ACC112 (cell line): ENCODE measurements around the gene THRB.

Experiments used
- H2AFZ ChIP-seq: fragments of 200-600 bp; sonication (generic); one replicate; pipeline ENCODE4 v1.6.0; 2017; ENCODE audit warnings: antibody characterized with exemption, low read length; ENCODE audit not compliant: unreplicated experiment
- H3K27ac ChIP-seq: fragments of 200-600 bp; sonication (generic); 2 replicates; pipeline ENCODE4 v1.5.1; 2014; ENCODE audit warnings: low read depth, mild to moderate bottlenecking, antibody characterized with exemption, low read length, moderate library complexity
- H3K27me3 ChIP-seq: fragments of 200-600 bp; sonication (generic); 2 replicates; pipeline ENCODE4 v1.6.1; 2014; ENCODE audit warnings: mild to moderate bottlenecking, antibody characterized with exemption, low read length, moderate library complexity, mixed read lengths; ENCODE audit not compliant: insufficient read depth
- H3K36me3 ChIP-seq: fragments of 200-600 bp; sonication (generic); 2 replicates; pipeline ENCODE4 v1.6.1; 2016; ENCODE audit warnings: mild to moderate bottlenecking, antibody characterized with exemption, low read length, moderate library complexity, mixed read lengths; ENCODE audit not compliant: insufficient read depth
- H3K4me1 ChIP-seq: fragments of 200-600 bp; sonication (generic); one replicate; pipeline ENCODE4 v1.6.1; 2016; ENCODE audit warnings: low read length, mixed read lengths; ENCODE audit not compliant: insufficient read depth, unreplicated experiment, control insufficient read depth
- H3K4me3 ChIP-seq: fragments of 200-600 bp; sonication (generic); 2 replicates; pipeline ENCODE4 v1.5.1; 2014; ENCODE audit warnings: mild to moderate bottlenecking, low read depth, low read length
- H3K79me2 ChIP-seq: fragments of 200-600 bp; sonication (generic); one replicate; pipeline ENCODE4 v1.6.0; 2016; ENCODE audit warnings: low read length; ENCODE audit not compliant: control insufficient read depth, unreplicated experiment, insufficient read depth

Gene THRB

GRCh38 chr3:24378313-24378712, 116.3 kb downstream of the THRB start:
- Histone ChIP-seq H3K27me3 (no peaks in the 10 kb centered on the region), H3K36me3 (no peaks in the 10 kb centered on the region), H3K4me1 (peaks cover 16% of the 10 kb centered on the region), H3K4me3 (no peak overlapping the region), H2AFZ (no peak overlapping the region), H3K27ac (no peak overlapping the region), H3K79me2 (no peaks in the 10 kb centered on the region)

- Histone ChIP-seq H3K79me2 (no peaks in the 10 kb centered on the region), H2AFZ (peak overlapping the region; percentile 1), H3K27ac (peak overlapping the region; percentile 34), H3K27me3 (no peaks in the 10 kb centered on the region), H3K36me3 (no peaks in the 10 kb centered on the region), H3K4me3 (no peak overlapping the region), H3K4me1 (peaks cover 16% of the 10 kb centered on the region)
Observed at GRCh38 chr3:24377218-24377993, 117.2 kb downstream of the THRB start.

- Histone ChIP-seq H3K4me1 (peaks cover 16% of the 10 kb centered on the region), H3K79me2 (no peaks in the 10 kb centered on the region), H3K4me3 (no peak overlapping the region), H3K36me3 (no peaks in the 10 kb centered on the region), H3K27me3 (no peaks in the 10 kb centered on the region), H2AFZ (no peak overlapping the region), H3K27ac (no peak overlapping the region)
Observed at GRCh38 chr3:24375947-24376384, 118.7 kb downstream of the THRB start.

GRCh38 chr3:24374801-24375200, 119.8 kb downstream of the THRB start:
- Histone ChIP-seq H3K79me2 (no peaks in the 10 kb centered on the region), H2AFZ (no peak overlapping the region), H3K36me3 (no peaks in the 10 kb centered on the region), H3K4me3 (no peak overlapping the region), H3K27me3 (no peaks in the 10 kb centered on the region), H3K27ac (no peak overlapping the region), H3K4me1 (peaks cover 16% of the 10 kb centered on the region)

GRCh38 chr3:24373198-24373959, 121.3 kb downstream of the THRB start:
- no peak overlapping the region for H3K27ac ChIP-seq
- H3K4me3 ChIP-seq: no peak overlapping the region
- no peak overlapping the region for H2AFZ ChIP-seq
- peaks cover 16% of the 10 kb centered on the region for H3K4me1 ChIP-seq
- no peaks in the 10 kb centered on the region for H3K79me2 ChIP-seq
- H3K36me3 ChIP-seq: no peaks in the 10 kb centered on the region
- no peaks in the 10 kb centered on the region for H3K27me3 ChIP-seq

- Histone ChIP-seq H3K27ac (no peak overlapping the region), H2AFZ (no peak overlapping the region), H3K27me3 (no peaks in the 10 kb centered on the region), H3K4me3 (no peak overlapping the region), H3K79me2 (no peaks in the 10 kb centered on the region), H3K4me1 (peaks cover 13% of the 10 kb centered on the region), H3K36me3 (no peaks in the 10 kb centered on the region)
Observed at GRCh38 chr3:24372559-24373197, 122.0 kb downstream of the THRB start.

GRCh38 chr3:24370352-24371090, 124.1 kb downstream of the THRB start:
- no peaks in the 10 kb centered on the region for H3K36me3 ChIP-seq
- no peaks in the 10 kb centered on the region for H3K79me2 ChIP-seq
- peaks cover 8% of the 10 kb centered on the region for H3K4me1 ChIP-seq
- H3K27me3 ChIP-seq: no peaks in the 10 kb centered on the region
- no peak overlapping the region for H3K4me3 ChIP-seq
- no peak overlapping the region for H3K27ac ChIP-seq
- H2AFZ ChIP-seq: no peak overlapping the region

- Histone ChIP-seq H3K79me2 (no peaks in the 10 kb centered on the region), H3K36me3 (no peaks in the 10 kb centered on the region), H3K4me3 (no peak overlapping the region), H3K27ac (no peak overlapping the region), H3K4me1 (peaks cover 24% of the 10 kb centered on the region), H2AFZ (no peak overlapping the region), H3K27me3 (no peaks in the 10 kb centered on the region)
Observed at GRCh38 chr3:24368605-24369004, 126.0 kb downstream of the THRB start.

- Histone ChIP-seq H3K79me2 (no peaks in the 10 kb centered on the region), H3K27ac (no peak overlapping the region)
Observed at GRCh38 chr3:24367664-24368264, 126.9 kb downstream of the THRB start.

GRCh38 chr3:24367216-24367615, 127.4 kb downstream of the THRB start:
- no peaks in the 10 kb centered on the region for H3K27me3 ChIP-seq
- no peak overlapping the region for H3K27ac ChIP-seq
- no peaks in the 10 kb centered on the region for H3K79me2 ChIP-seq
- no peak overlapping the region for H3K4me3 ChIP-seq
- no peak overlapping the region for H2AFZ ChIP-seq
- H3K36me3 ChIP-seq: no peaks in the 10 kb centered on the region
- peaks cover 36% of the 10 kb centered on the region for H3K4me1 ChIP-seq

More at GRCh38 chr3:24367664-24368264, 126.9 kb downstream of the THRB start:
- no peak overlapping the region for H3K4me3 ChIP-seq
- no peaks in the 10 kb centered on the region for H3K36me3 ChIP-seq
- H3K27me3 ChIP-seq: no peaks in the 10 kb centered on the region
- no peak overlapping the region for H2AFZ ChIP-seq
- H3K4me1 ChIP-seq: peaks cover 32% of the 10 kb centered on the region
